Lower lobe of right lung (tissue), 2 donors: ENCODE results near the gene HIBADH. TPM values are rescaled to one million over a fixed set of nuclear protein-coding genes. Genes with fewer than 3 reads are reported as not detected.

ENCODE experiments used
- ATAC-seq, 2 donors: fragments of 200-7000 bp; cut with Tn5 transposase; one replicate each; pipeline ENCODE4 v1.9.1; 2020 to 2022; ENCODE audit warnings: mild to moderate bottlenecking in 2 of 2, moderate library complexity in 2 of 2
- DNase-seq: peaks from one replicate; pipeline ENCODE4 v3.0.0-alpha.2; 2020
- H3K27ac ChIP-seq: fragments of 200-600 bp; one replicate; pipeline ENCODE4 v1.8.0; 2022
- H3K27me3 ChIP-seq: fragments of 200-600 bp; one replicate; pipeline ENCODE4 v1.8.0; 2022; ENCODE audit warnings: low read depth
- H3K36me3 ChIP-seq: fragments of 200-600 bp; one replicate; pipeline ENCODE4 v1.8.0; 2022; ENCODE audit warnings: mild to moderate bottlenecking
- H3K4me1 ChIP-seq: fragments of 200-600 bp; one replicate; pipeline ENCODE4 v1.8.0; 2022
- H3K4me3 ChIP-seq: fragments of 200-600 bp; one replicate; pipeline ENCODE4 v1.8.0; 2022; ENCODE audit warnings: mild to moderate bottlenecking
- H3K9me3 ChIP-seq: fragments of 200-600 bp; one replicate; pipeline ENCODE4 v1.8.0; 2022
- intact Hi-C: fragments of 100-400 bp; cut with DNase I; formaldehyde crosslinking; loops from one replicate; pipeline ENCODE4 v1.11.0; 2022
- total RNA-seq: library from RNA; stranded (reverse); fragmentation: NEBNext Ultra II Directional; extraction: Animal tissue kit (Norgen Biotek cat#: 25700); gene quantifications from one replicate; pipeline ENCODE4 v1.2.1, GENCODE V29; 2021
- TF ChIP-seq, protein P1 (sequence below): fragments of 200-600 bp; IDR thresholded peaks from one replicate; pipeline ENCODE4 v1.8.0; 2022; ENCODE audit warnings: antibody characterized with exemption, mild to moderate bottlenecking
- donor health status: DM: no; HTN: yes; CAD: no; lungs with severe emphysema.

The HIBADH gene
- total RNA-seq, 1 donor from 2014 or later, result 27.1 TPM

DNA sequence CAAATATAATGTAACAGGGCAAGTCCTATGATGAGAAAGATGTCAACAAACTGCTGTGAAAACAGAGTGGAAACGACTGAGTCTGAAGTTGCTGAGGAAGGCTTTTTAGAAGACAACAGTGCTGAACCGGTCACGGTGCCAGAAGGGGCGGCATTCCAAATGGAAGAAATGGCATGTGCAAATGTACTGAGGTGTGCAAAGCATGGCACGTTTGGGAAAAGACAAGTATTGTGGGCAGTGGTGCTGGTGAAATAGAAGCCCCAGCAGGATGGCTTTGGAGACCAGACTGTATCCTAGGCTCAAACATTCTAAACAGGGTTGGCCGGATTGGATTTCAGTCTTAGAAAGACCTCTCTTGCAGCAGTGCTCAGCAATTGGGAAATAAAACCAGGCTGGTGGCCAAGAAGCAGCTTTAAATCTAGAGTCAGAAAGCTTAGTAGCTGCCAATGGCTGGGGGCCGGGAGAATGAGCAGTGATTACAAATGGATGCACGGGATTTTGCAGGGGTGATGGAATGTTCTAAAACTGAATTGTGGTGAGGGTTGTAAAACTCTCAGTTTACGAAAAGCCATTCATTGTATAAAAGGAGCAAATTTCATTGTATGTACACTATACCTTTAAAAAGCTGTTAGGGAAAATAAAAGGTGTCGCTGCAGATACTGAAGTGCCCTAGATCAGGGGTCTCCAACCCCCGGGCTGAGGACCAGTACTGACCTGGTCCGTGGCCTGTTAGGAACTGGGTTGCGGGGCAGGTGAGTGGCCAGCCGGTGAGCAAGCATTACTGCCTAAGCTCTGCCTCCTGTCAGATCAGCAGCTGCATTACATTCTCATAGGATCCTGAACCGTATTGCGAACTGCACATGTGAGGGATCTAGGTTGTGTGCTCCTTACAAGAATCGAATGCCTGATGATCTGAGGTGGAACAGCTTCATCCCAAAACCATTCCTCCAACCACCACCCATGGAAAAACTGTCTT, 141.6 kb downstream of the HIBADH start:
- H3K27me3 ChIP-seq, result no peaks in the 10 kb centered on the region
- no peak overlapping the region for H3K27ac ChIP-seq
- H3K36me3 ChIP-seq, result peaks cover 16% of the 10 kb centered on the region
- H3K9me3 ChIP-seq, result no peaks in the 10 kb centered on the region
- no peak for DNase-seq
- TF ChIP-seq, protein P1, sequence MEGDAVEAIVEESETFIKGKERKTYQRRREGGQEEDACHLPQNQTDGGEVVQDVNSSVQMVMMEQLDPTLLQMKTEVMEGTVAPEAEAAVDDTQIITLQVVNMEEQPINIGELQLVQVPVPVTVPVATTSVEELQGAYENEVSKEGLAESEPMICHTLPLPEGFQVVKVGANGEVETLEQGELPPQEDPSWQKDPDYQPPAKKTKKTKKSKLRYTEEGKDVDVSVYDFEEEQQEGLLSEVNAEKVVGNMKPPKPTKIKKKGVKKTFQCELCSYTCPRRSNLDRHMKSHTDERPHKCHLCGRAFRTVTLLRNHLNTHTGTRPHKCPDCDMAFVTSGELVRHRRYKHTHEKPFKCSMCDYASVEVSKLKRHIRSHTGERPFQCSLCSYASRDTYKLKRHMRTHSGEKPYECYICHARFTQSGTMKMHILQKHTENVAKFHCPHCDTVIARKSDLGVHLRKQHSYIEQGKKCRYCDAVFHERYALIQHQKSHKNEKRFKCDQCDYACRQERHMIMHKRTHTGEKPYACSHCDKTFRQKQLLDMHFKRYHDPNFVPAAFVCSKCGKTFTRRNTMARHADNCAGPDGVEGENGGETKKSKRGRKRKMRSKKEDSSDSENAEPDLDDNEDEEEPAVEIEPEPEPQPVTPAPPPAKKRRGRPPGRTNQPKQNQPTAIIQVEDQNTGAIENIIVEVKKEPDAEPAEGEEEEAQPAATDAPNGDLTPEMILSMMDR, result no peak
- no peak overlapping the region for H3K4me3 ChIP-seq
- intact Hi-C loops, result no loop called here
- H3K4me1 ChIP-seq, result no peaks in the 10 kb centered on the region
- ATAC-seq, result no peak

DNA sequence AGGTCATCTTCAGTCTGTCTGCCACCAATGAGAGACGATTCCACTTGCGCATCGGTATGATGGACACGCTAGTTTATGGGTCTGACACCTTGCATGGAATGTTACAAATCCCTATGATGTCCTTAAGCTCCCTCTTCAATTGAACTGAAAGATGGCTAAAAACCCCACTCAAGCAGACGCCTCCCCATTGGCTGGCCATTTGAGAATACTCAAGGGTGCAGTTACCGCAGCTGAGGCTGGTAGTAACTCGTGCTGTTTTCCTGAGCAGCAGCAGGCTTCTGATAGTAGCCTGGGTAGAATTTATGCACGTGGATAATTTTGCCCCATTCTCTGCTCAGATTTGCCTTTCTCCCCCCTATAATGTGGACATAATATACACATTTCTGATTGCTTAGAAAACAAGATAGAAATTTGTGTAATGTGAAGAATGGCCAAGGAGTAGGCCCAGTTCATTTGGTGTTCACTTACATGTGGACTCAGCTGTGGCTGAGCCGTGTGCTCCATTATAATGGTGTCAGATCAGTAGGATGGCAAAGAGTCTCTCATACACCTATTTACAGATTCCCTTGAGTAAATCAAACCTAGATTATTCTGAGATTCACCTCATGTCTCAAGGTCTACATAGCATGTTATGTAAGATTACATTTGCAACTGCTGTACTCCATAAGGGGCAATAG, 142.8 kb downstream of the HIBADH start:
- intact Hi-C loops, result no loop called here
- no peaks in the 10 kb centered on the region for H3K27me3 ChIP-seq
- H3K27ac ChIP-seq, result no peak overlapping the region
- DNase-seq, result no peak
- TF ChIP-seq, protein P1, result no peak
- H3K36me3 ChIP-seq, result peaks cover 4% of the 10 kb centered on the region
- no peak overlapping the region for H3K4me3 ChIP-seq
- no peaks in the 10 kb centered on the region for H3K4me1 ChIP-seq
- H3K9me3 ChIP-seq, result no peaks in the 10 kb centered on the region
- ATAC-seq, result no peak

- Histone ChIP-seq H3K4me1 (no peaks in the 10 kb centered on the region), H3K9me3 (no peaks in the 10 kb centered on the region), H3K36me3 (no peaks in the 10 kb centered on the region), H3K27ac (no peak overlapping the region), H3K27me3 (no peaks in the 10 kb centered on the region), H3K4me3 (no peak overlapping the region)
- DNase-seq, result no peak
- TF ChIP-seq, protein P1, result no peak
- ATAC-seq, result no peak
- intact Hi-C loops, result no loop called here
These were observed 143.9 kb downstream of the HIBADH start for GRCh38 chr7:27518561-27519350.

DNA sequence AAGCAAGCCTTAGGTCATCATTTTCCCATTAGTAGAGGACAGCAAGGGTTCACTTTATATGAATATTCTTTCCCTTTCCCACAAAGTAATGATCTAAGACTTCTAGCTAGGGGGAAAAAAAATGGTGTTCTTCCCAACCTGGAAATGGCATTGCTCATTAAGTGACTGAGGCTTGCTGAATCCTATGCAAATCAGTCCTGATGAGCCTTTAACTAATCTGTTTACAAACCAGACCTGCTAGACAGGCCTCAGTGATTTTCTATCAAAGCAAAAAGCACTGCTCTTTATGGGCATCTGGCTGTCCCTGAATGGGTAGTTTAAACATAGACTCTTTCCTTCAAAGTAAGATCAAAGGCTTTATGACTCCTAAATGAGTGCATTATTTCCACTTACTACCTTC, 146.3 kb downstream of the HIBADH start:
- TF ChIP-seq, protein P1, result no peak

DNA sequence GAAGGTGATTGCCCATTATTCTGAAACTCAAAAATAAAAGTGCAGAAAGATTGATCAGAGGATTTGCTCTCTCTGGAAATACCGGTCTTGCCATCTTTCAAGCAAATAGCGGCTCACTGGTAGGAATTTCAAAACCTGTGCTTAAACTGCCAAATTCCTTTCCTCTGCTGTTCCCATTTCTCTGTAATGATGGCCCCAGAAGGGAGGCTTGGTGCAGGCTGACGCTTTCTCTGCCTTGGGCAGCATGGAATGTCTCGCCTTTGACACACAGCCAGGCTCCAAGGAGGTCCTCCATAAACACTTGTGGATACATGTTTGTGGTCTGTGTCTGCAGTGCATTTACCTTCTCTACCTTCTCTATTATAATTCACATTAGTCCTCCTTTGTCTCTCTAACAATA, 146.8 kb downstream of the HIBADH start:
- TF ChIP-seq, protein P1, result no peak
- intact Hi-C loops, result no loop called here

More for the DNA sequence above, 146.3 kb downstream of the HIBADH start:
- Histone ChIP-seq H3K4me3 (no peak overlapping the region), H3K36me3 (no peaks in the 10 kb centered on the region), H3K4me1 (no peaks in the 10 kb centered on the region), H3K27me3 (no peaks in the 10 kb centered on the region), H3K9me3 (no peaks in the 10 kb centered on the region), H3K27ac (no peak overlapping the region)
- no peak for DNase-seq
- no peak for ATAC-seq
- intact Hi-C loops, result no loop called here

More for the DNA sequence above, 146.8 kb downstream of the HIBADH start:
- Histone ChIP-seq H3K27ac (no peak overlapping the region), H3K9me3 (no peaks in the 10 kb centered on the region), H3K4me1 (no peaks in the 10 kb centered on the region), H3K4me3 (no peak overlapping the region), H3K36me3 (no peaks in the 10 kb centered on the region), H3K27me3 (no peaks in the 10 kb centered on the region)
- DNase-seq (no peak), ATAC-seq (no peak)
